ENCODE data around the gene PCDHA1. TPM values are rescaled to one million over a fixed set of nuclear protein-coding genes. Genes with fewer than 3 reads are reported as not detected.

The PCDHA1 gene
- total RNA-seq, 1 donor from 2014 or later: 0.24 TPM

- H3K9me3 ChIP-seq (ENCODE audit: low read depth): no peaks in the 10 kb centered on the region
These were observed 91.3 kb downstream of the PCDHA1 start for GRCh38 chr5:140877262-140877581.

GRCh38 chr5:140881889-140882590, 96.1 kb downstream of the PCDHA1 start, which contains the start of gene PCDHA13:
Gene PCDHA13, plus strand, starts transcription at chr5:140882124. Its CDS starts 145 bp downstream, at chr5:140882269.
- Histone ChIP-seq H3K36me3 (no peaks in the 10 kb centered on the region), H3K27ac (no peak within 1 kb of the TSS), H3K4me2 (peak within 1 kb of the TSS; percentile 75), H3K4me3 (peak within 1 kb of the TSS; percentile 44), H3K9ac (no peak within 1 kb of the TSS), H3K9me3 (ENCODE audit: low read depth) (no peaks in the 10 kb centered on the region), H3K4me1 (no peaks in the 10 kb centered on the region), H3F3A (ENCODE audit: low read depth) (no peaks in the 10 kb centered on the region), H2AFZ (replicated peaks) (no peak within 1 kb of the TSS), H4K20me1 (ENCODE audit: low read depth) (no peaks in the 10 kb centered on the region), H3K79me2 (ENCODE audit: low read depth) (no peaks in the 10 kb centered on the region), H3K27me3 (no peaks in the 10 kb centered on the region)
- H3K27me3 Mint-ChIP-seq (ENCODE audit: insufficient read depth, low read depth): no peaks in the 10 kb centered on the region
- peak; percentile 54 for TF ChIP-seq CTCF (IDR thresholded peaks at IDR 0.05)
- TF ChIP-seq EZH2 (IDR thresholded peaks at IDR 0.05): no peak
- no peak for TF ChIP-seq EZH2phosphoT487 (IDR thresholded peaks at IDR 0.05)
- no peaks in the 10 kb centered on the region for H3K4me1 Mint-ChIP-seq
- peaks cover 38% of the 10 kb centered on the region for H3K36me3 Mint-ChIP-seq
- no peak within 1 kb of the TSS for H3K4me3 Mint-ChIP-seq
- peaks cover 38% of the 10 kb centered on the region for H3K9me3 Mint-ChIP-seq
- no peak within 1 kb of the TSS for H3K27ac Mint-ChIP-seq
- peak; percentile 57 for DNase-seq (ENCODE audit: low spot score)

More at GRCh38 chr5:140877262-140877581, 91.3 kb downstream of the PCDHA1 start:
- Histone ChIP-seq H4K20me1 (ENCODE audit: low read depth) (no peaks in the 10 kb centered on the region), H3F3A (ENCODE audit: low read depth) (peaks cover 7% of the 10 kb centered on the region), H3K4me2 (no peak overlapping the region), H3K36me3 (no peaks in the 10 kb centered on the region), H3K9ac (no peak overlapping the region), H3K27me3 (no peaks in the 10 kb centered on the region), H3K79me2 (ENCODE audit: low read depth) (peaks cover 7% of the 10 kb centered on the region), H3K4me1 (no peaks in the 10 kb centered on the region), H3K4me3 (no peak overlapping the region), H3K27ac (no peak overlapping the region), H2AFZ (replicated peaks) (no peak overlapping the region)
- no peak for TF ChIP-seq EZH2phosphoT487 (IDR thresholded peaks at IDR 0.05)
- TF ChIP-seq CTCF (IDR thresholded peaks at IDR 0.05): no peak
- TF ChIP-seq EZH2 (IDR thresholded peaks at IDR 0.05): no peak
- Mint-ChIP-seq H3K4me1 (peaks cover 4% of the 10 kb centered on the region), H3K36me3 (peaks cover 53% of the 10 kb centered on the region), H3K27me3 (ENCODE audit: insufficient read depth, low read depth) (peaks cover 3% of the 10 kb centered on the region), H3K27ac (no peak overlapping the region), H3K9me3 (peaks cover 42% of the 10 kb centered on the region), H3K4me3 (no peak overlapping the region)
- no peak for DNase-seq (ENCODE audit: low spot score)

GRCh38 chr5:140882591-140882899, 96.6 kb downstream of the PCDHA1 start:
- Mint-ChIP-seq H3K36me3 (peaks cover 42% of the 10 kb centered on the region), H3K27ac (no peak overlapping the region), H3K9me3 (peaks cover 42% of the 10 kb centered on the region), H3K4me3 (no peak overlapping the region), H3K4me1 (no peaks in the 10 kb centered on the region), H3K27me3 (ENCODE audit: insufficient read depth, low read depth) (no peaks in the 10 kb centered on the region)
- no peak overlapping the region for H3K9ac ChIP-seq
- H3F3A ChIP-seq (ENCODE audit: low read depth): no peaks in the 10 kb centered on the region
- H3K9me3 ChIP-seq (ENCODE audit: low read depth): no peaks in the 10 kb centered on the region
- H3K36me3 ChIP-seq: no peaks in the 10 kb centered on the region
- H3K4me2 ChIP-seq: peak overlapping the region; percentile 75
- no peaks in the 10 kb centered on the region for H3K4me1 ChIP-seq
- no peaks in the 10 kb centered on the region for H3K79me2 ChIP-seq (ENCODE audit: low read depth)
- H4K20me1 ChIP-seq (ENCODE audit: low read depth): no peaks in the 10 kb centered on the region
- peak overlapping the region; percentile 44 for H3K4me3 ChIP-seq
- no peaks in the 10 kb centered on the region for H3K27me3 ChIP-seq
- peak; percentile 52 for DNase-seq (ENCODE audit: low spot score)
- H2AFZ ChIP-seq (replicated peaks): no peak overlapping the region
- no peak overlapping the region for H3K27ac ChIP-seq
- TF ChIP-seq EZH2 (IDR thresholded peaks at IDR 0.05): no peak
- peak; percentile 54 for TF ChIP-seq CTCF (IDR thresholded peaks at IDR 0.05)
